Measurements from ENCODE around the gene OLFML1.

DNA sequence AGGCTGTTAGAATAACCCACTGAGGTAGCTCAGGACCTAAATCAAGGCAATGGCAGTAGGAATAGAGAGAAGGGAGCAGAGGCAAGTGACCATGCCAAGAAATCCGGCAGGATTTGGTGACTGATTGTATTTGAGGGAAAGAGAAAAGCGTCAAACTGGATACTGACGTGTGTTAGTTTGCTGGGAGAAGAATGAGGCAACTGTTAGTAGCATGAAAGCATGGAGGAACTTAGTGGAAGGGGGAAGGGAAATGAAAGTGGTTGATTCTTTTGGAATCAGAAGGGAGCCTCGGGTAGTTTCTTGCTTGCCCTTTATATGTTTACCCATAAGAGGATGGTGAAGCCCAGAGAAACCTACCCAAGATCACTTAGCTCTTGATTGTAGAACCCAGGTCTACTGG, 36.8 kb downstream of the OLFML1 start:
- TF ChIP-seq SYNCRIP (IDR thresholded peaks at IDR 0.05; ENCODE audit: insufficient read depth, low read depth, low read length): no peak
- TF ChIP-seq, protein P1, sequence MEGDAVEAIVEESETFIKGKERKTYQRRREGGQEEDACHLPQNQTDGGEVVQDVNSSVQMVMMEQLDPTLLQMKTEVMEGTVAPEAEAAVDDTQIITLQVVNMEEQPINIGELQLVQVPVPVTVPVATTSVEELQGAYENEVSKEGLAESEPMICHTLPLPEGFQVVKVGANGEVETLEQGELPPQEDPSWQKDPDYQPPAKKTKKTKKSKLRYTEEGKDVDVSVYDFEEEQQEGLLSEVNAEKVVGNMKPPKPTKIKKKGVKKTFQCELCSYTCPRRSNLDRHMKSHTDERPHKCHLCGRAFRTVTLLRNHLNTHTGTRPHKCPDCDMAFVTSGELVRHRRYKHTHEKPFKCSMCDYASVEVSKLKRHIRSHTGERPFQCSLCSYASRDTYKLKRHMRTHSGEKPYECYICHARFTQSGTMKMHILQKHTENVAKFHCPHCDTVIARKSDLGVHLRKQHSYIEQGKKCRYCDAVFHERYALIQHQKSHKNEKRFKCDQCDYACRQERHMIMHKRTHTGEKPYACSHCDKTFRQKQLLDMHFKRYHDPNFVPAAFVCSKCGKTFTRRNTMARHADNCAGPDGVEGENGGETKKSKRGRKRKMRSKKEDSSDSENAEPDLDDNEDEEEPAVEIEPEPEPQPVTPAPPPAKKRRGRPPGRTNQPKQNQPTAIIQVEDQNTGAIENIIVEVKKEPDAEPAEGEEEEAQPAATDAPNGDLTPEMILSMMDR (CRISPR knock-in tag; IDR thresholded peaks at IDR 0.05): no peak
- no peak for TF ChIP-seq POLR2A (IDR thresholded peaks at IDR 0.05; ENCODE audit: insufficient read depth in 1 of 2, low read depth in 2 of 2, low read length in 2 of 2)
- TF ChIP-seq, protein P2, sequence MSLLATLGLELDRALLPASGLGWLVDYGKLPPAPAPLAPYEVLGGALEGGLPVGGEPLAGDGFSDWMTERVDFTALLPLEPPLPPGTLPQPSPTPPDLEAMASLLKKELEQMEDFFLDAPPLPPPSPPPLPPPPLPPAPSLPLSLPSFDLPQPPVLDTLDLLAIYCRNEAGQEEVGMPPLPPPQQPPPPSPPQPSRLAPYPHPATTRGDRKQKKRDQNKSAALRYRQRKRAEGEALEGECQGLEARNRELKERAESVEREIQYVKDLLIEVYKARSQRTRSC (CRISPR knock-in tag; IDR thresholded peaks at IDR 0.05; ENCODE audit: low read depth): no peak
- TF ChIP-seq, protein P3, sequence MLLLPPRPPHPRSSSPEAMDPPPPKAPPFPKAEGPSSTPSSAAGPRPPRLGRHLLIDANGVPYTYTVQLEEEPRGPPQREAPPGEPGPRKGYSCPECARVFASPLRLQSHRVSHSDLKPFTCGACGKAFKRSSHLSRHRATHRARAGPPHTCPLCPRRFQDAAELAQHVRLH (CRISPR knock-in tag; IDR thresholded peaks at IDR 0.05; ENCODE audit: borderline replicate concordance, low read depth): no peak

Measured in HepG2 (cell line).